ENCODE measurements around the gene MORN1. TPM values are rescaled to one million over a fixed set of nuclear protein-coding genes. Genes with fewer than 3 reads are reported as not detected.

Gene MORN1
- polyA plus RNA-seq, 3 donors = 3.1 to 5.3 (median 3.2) TPM

DNA sequence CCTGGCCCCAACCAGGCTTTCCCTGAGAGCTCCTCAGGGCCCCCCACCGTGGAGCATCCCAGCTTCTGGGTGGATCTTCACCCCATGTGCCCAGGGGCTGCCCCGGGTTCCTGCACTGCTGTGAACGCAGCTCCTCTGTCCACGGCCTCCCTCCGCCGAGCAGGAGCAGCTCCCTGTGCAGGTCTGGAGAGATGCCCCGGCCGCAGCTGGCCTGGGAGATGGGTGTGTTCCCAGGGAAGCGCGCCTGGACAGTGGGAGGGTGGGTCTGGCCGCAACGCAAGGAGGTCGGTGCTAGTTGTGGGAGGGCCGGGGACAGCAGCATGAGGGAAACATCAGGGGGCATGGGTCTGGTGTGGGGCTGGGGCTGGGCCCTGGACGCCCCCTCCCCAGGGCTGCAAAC is 71.3 kb downstream of the MORN1 start:
- 62 to 70% (median 69%) methylated on average over 12 to 15 of the region's 15 CpGs for WGBS, 3 donors
- no peak overlapping the region for H3K27ac ChIP-seq (ENCODE audit: low read depth, low read length)

DNA sequence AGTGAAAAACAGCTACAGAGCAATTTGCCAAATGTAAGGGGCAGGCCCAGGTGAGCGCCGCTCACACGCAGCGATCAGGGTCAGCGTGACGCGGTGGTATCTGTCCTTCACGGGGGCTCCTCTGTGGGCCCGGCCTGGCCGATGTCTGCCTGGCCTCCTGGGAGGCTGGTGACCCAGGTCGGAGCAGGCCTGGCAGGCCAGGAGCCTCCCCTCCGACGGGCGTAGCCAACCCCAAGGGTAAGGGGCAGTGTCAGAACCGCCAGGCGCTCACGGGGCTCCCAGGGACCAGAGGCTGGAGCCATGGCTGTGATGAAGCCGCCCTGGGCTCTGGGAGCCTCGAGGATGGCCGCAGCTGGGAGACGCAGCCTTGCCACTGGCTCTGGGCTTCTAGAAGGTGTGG is 72.1 kb downstream of the MORN1 start:
- WGBS, 3 donors = 68 to 87% (median 76%) methylated on average over 21 of the region's 21 CpGs
- H3K27ac ChIP-seq (ENCODE audit: low read depth, low read length) = no peak overlapping the region

DNA sequence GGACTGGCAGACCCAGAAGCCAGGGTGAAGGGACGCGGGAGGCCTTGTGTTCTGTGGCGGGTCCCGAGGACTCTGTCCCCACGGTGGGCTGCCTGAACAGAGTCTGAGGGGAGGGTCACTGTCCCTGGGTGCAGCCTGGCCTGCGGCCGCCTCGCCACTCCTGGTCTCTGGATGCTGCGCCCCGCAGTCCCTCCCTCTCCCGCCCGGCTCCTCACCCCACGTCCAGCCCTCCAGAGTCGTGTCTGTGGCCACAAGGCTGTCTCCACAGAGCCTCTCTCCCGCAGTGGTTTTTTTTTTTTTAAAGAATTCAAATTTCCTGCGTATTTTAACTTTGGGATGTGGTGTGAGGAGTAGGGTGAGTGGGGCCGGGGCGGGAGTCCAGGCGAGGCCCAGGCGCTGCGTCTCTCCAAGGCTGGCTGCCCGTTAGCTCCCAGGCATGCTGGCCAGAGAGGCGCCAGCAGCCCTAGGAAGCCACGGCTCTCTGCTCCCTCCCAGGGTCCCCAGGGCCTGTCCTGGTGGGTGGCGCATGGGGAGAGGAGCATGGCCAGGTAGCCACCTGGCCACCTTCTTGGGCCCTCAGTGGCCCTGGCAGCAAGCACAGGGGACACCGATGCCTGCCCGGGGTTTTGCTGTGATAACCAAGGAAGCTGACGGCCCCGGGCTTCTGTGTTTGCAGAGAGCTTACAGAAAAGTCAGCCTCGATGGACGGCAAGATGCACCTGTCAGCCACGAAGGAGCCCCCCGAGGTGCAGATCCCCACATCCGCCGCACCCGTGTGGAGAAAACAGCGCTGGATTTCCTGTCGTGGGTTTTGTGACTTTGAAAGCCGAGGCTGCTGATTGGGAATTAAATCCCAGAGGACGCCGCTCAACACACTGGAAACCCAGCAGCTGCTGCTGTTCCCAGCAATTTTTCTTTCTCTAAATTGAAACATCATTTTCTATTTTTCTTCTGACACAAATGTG is 72.8 kb downstream of the MORN1 start:
- H3K27ac ChIP-seq (ENCODE audit: low read depth, low read length) = no peak overlapping the region
- WGBS, 3 donors = 54 to 81% (median 72%) methylated on average over 40 to 41 of the region's 41 CpGs

DNA sequence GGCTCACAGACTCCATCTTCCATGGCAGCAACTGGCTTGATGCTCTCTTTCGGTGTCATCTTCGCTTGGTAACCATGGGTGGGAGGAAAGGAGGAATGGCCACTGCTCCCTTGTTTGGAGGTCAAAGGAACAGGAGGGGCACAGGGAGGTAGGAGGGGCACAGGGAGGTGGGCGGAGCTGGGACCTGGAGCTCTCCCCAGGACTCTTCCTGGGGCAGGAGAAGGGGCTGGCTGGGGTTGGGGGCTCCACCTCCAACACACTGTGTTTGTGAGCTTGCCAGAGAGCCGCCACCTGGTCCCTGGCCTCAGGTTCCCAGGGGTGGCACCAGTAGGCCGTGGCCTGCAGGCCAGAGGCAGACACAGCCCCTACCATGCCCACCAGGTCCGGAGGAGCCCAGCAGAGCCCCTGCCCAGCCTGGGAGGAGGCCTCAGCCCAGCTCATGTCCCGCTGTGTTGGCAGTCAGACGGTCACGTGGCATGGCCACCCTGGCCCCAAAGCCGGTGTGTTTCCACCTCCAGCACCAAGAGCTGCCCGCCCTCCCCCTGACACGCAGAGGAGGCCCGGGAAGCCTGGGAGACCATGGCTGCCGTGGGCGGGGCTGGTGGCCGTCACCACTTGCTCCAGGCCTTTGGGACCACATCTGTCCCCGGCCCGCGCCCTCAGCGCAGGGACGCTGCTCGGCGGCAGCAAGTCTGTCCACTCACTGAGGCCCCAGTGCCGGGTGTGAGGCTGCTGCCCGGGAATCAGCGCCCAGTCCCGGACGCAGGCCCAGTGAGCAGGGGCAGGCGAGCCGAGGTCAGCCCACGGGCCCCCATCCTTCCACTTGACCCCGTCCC is 73.9 kb downstream of the MORN1 start:
- 84 to 88% (median 87%) methylated on average over 26 to 32 of the region's 32 CpGs for WGBS, 3 donors
- no peak overlapping the region for H3K27ac ChIP-seq (ENCODE audit: low read depth, low read length)

DNA sequence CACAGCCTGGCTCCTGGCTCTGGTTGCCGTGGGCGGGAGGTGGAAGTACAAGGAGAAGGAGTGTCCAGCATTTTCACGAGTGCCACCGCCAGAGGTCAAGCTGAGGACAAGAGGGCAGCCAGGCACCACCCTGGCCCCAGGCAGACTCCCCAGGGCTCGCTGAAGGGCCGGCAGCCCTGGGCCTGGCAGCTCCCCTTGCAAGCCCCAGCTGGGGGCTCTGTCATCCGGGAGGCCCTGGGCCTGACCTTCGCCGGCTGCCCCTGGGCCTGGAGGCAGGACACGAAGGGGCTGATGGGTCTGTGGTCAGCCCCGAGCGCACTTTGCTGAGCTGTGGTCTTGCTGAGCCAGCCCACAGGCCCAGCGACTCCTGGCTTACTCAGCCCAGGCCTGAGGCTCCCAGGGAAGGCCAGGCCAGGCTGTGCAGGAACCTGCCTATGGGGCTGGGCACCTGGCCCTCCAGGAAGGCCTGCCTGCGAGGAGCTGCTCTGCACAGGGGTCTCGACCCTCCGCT is 74.8 kb downstream of the MORN1 start:
- 57 to 72% (median 68%) methylated on average over 16 of the region's 16 CpGs for WGBS, 3 donors
- H3K27ac ChIP-seq (ENCODE audit: low read depth, low read length) = no peak overlapping the region

DNA sequence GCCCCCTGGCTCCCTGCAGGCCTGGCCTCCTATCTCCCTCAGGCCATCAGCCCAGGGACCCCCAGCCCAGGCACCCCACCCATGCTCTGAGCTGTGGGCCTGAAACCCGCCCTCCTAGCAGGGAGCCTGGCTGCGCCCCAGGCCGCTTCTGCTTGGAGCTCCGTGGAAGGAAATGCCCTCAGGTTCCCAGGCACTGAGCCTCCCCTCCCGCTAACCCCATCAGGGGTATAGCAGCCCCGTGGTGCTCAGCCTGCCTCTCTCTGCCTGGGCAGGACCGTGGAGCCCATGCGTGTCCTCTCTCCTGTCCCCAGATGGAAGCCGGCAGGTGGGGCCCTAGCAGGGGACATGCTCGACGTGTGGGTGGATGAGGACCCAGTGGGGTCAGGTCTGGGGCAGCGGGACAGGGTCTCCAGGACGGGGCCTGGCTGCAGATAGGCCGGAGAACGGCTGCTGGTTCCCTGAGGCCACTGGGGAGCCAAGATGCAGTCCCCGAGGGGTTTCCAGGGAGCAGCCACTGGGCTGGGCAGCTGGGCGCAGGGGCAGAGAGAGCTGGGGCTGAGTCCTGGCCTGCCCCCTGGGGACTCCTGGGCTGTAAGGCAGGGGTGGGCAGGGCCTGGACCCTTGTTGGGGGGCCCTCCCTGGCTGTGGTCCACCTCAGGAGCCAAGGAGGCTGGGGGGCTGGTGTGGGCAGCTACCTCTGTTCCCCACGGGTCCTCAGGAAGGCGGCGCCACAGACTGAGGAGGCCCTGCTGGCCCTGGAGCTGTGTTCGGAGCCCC is 75.5 kb downstream of the MORN1 start:
- no peak overlapping the region for H3K27ac ChIP-seq (ENCODE audit: low read depth, low read length)
- WGBS, 3 donors = 65 to 76% (median 67%) methylated on average over 20 to 21 of the region's 21 CpGs

DNA sequence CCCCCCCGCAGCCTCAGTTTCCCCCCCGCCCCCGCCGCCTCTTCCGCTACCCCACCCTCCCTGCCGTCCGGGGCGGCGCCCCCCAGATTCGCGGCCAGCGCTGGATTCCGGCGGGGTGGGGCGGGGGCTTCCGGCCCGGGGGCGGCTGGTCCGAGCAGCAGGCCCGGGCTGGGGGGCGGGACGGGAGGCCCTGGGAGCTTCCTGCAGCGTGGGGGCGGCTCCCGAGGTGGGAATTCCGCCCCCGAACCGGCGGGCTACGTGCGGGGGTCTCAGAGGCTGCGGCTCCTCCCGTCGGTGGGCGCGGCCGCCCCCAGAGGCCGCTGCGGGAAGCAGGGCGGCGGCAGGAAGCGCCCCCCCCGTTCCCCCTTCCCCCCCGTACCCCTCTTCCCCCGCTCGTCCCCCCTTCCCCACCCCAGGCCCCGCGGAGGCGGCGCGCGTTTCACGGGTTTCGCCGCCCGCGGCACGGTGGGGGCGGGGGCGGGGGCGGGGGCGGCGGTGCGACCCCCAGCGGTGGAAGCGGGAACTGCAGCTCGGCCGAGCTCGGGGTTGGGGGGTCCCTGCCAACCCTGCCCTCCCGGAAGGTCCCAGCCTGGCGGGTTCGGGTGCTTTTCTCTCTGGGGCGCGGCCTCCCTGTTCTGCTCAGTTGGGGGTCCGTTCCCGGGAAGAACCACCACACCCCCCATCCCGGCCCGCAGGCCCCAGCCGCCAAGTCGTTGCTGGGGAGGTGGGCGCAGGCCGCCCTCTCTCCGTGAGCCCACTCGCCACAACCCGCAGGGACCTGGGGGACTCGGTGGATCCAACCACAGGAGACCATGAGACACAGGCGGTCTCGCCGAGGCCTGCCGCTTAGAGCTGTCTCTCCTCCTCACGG is 76.3 kb downstream of the MORN1 start:
- 8 to 43% (median 21%) methylated on average over 16 to 84 of the region's 91 CpGs for WGBS, 3 donors
- no peak overlapping the region for H3K27ac ChIP-seq (ENCODE audit: low read depth, low read length)

DNA sequence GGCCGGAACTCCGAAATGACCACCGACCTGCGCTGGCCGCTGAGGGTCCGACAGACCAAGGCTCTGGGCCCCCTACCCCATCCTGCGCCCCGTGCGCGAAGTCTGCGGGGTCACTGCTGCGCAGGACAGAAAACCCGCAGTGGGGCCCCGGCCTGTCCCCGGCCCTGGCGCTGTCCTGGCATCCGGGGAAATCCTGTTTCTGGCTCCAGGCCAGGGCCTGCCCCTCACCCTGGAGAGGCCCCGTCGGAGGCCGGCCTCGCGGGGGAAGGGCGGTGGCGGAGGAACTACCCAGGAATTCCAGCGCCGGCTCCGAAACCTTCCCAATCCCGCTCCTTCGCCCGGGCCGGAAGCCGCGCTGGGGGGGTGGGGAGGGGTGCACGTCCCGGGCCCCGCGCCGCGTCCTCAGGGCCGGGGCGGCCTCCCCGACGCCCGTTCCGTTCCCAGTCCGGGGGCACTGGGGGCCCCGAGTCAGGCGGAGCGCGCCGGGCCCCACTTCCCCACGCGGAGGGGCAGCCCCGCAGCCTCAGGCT is 77.0 kb downstream of the MORN1 start:
- H3K27ac ChIP-seq (ENCODE audit: low read depth, low read length) = no peak overlapping the region
- 12 to 18% (median 15%) methylated on average over 32 to 53 of the region's 54 CpGs for WGBS, 3 donors

DNA sequence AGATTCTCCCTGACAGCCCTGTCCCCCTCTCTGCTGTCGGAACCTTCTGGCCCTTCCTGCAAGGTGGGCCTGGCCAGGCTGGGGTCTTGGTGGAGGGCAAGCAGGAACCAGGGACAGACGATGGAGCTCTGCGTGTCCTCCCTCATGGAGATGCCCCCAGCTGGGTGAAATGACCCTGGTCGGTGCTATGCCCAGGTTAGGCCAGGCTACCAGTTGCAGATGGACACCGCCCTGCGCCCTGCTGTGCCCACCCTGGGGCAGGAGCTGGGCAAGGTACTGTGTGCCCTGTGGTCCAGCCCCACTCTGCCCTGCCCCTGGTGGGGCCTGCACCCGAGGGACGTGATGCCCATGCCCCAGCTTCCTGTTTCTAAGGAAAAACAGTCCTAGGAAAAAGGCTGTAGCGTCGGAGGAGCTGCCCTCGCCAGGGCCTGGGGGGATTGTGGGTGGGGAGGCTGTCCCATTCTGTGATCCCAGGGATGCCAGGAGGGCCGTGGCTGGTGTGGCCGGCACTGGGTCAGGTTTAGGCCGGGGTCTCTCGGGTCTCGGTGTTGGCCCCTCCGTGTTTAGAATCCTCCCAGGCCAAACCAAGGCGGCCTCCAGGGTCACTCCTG is 77.6 kb downstream of the MORN1 start:
- no peak overlapping the region for H3K27ac ChIP-seq (ENCODE audit: low read depth, low read length)
- 57 to 74% (median 60%) methylated on average over 18 of the region's 18 CpGs for WGBS, 3 donors

DNA sequence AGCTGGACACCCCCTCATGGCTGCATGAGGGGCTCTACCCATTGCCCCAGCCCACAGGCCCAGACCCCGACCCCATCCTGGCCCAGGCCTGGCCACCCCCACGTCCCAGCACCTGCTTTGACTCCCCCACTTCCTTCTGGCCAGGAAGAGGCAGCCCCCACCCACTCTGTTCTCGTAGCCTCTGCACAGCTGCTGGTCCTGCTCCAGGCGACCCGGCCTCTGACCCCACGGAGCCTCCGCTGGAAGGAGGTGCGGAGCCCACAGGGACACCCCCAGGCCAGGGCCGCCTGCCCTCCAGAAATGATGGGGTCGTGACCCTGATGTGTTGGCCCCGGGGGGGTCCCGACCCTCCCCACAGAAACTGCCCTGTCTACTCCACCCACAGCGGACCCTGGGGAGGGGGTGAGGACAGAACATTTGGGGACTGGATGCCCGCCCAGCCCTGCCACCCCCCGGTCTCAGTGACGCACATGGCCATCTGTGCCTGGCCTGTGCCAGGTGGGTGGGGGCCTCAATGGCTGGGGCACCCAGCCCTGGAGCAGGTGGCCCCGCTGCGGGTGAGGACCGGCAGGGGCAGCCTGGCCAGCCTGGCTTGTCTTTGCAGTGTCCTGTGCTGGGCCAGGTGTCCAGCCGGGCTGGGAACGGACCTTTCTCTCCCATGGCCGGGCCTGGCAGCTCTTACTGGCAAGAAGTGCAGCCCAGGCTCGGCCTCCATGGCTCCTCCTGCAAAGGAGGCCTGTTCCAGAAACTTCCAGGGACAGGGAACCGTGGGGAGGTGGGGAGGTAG is 78.6 kb downstream of the MORN1 start:
- no peak overlapping the region for H3K27ac ChIP-seq (ENCODE audit: low read depth, low read length)
- WGBS, 3 donors = 45 to 56% (median 49%) methylated on average over 22 to 24 of the region's 24 CpGs

DNA sequence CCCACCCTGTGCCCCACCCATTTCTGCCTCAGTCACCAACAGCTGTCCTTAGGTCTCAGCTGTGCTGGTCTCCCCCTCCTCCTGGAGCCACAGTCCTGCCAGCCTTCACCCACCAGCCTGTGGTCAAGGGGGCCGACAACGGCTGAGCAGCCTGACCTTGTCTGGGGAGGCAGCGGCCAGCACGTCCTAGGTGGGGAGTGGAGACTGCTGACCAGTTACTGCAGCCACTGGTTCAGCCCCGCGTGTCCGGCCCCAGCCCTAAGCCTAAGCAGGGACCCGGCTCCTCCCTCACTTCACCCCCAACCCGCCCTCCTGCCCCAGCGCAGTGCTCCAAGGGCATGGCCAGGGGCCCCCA is 79.2 kb downstream of the MORN1 start:
- 34 to 70% (median 55%) methylated on average over 5 to 10 of the region's 10 CpGs for WGBS, 3 donors
- no peak overlapping the region for H3K27ac ChIP-seq (ENCODE audit: low read depth, low read length)

DNA sequence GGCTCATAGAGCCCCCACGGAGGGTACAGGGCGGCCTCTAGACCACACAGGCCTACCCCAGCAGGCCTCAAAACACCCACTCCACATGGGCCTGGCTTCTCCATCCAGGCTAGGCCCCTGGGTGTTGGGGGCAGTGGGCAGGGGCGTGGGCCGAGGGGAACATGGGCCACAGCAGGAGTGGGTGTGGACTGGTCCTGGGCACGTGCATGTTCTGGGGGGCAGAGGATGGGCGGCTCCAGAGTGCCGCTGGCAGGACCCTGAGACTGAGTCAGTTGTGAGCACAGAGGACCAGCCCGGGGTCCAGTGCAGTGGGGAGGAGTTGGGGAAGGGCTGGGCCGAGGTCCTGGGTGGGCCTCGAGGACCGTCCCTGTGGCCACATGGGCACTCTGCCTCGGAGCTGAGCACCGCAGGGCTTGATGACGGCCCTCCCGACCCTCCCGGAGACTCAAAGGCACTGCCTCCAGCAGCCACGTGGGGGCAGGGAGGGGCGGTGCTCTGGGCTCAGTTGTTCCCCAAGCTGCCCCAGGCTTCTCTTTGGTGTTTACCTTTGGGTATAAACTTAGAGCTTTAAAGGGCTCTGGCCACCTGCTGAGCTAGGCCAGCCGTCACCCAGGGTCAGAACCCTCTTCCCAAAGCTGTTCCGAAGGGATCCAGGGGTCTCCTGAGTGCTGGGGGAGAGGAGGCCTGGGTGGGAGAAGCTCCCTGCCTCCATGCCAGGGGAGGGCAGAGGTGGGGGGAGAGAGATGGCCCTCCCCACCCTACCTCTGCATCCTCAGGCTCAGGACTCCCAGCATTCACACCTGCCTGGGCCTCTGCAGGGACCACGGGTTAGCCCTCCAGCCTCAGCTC is 79.9 kb downstream of the MORN1 start:
- no peak overlapping the region for H3K27ac ChIP-seq (ENCODE audit: low read depth, low read length)
- 42 to 48% (median 45%) methylated on average over 20 to 21 of the region's 21 CpGs for WGBS, 3 donors

DNA sequence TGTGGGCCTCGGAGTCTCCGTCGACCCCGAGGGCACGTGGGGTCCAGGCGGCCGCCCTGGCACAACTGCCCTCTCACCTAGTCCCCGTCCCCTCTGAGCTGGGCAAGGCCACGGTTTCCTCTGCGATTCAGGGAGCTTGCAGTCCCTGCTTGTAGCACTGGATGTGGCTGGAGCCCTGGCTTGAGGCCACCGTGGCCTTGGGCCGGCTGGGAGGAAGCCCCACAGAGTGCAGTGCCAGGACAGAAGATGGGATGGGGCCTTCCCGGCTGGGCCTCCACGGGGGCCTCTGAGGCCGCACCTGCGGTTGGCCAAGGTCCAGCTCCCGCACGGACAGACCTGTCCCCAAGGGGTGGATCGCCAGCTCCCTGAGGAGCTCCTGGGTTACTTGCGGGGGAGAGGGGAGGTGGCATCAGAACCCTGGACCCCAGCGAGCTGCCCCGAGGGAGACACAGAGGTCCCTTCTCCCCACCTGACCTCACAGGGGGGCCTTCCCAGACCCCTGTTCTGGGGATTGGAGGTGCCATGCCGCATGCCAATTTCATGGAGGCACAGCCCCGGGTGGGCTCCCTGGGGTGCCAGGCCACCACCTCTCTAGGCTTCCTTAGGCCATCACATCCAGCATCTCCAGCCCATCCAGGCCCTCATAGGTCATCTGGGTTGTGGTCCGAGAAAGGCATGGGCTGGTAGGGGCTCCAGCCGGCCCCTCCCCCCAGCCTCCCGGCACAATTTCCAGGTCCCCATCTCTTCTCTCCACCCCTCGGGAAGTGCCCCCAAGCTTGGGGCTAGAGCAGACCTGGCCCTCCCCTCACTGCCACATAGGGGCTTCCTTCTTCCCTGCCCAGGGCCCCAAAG is 80.8 kb downstream of the MORN1 start:
- H3K27ac ChIP-seq (ENCODE audit: low read depth, low read length) = no peak overlapping the region
- 62 to 72% (median 65%) methylated on average over 27 to 28 of the region's 28 CpGs for WGBS, 3 donors

DNA sequence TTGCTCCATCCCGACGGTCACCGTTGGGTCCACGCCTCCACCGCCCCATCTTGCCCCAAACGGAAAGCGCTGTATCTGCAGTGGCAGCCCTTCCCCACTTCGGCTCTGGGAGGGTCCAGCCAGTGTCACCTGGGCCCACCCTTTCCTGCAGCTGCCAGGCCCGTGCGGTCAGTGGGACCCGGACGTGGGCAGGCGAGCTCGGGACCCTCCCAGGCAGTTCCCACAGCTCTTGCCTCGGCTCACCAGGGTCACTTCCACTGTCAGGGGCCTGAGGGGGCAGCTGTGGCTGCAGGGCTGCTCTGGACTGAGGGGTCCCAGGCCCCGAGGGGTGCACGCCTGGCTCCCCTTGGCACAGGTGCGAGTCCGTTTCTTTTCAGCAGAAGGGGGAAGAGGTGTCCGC is 82.5 kb downstream of the MORN1 start:
- WGBS, 3 donors = 90 to 94% (median 92%) methylated on average over 20 of the region's 20 CpGs
- H3K27ac ChIP-seq (ENCODE audit: low read depth, low read length) = no peak overlapping the region

DNA sequence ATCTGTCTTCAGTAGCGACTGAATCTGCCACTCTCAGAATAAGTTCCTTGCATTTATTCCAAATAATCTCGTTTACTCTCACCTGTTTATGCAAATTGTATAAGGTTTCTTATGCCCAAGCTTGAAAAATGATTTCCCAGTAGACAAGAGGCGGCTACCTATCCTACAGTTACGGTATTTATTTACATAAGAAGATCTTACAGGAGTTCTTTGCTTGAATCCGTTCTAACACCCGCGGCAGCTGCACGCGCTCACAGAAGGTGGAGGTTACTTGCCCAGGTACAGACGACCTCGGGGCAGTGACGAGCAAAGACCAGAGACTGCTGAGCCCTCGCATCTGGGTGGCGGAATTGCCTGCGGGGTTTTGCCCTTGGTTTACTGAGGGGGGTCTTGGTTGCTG is 83.4 kb downstream of the MORN1 start:
- no peak overlapping the region for H3K27ac ChIP-seq (ENCODE audit: low read depth, low read length)
- 90 to 94% (median 91%) methylated on average over 15 of the region's 15 CpGs for WGBS, 3 donors
